ELF-1 (cell line): ENCODE data around the gene PGM2L1.

Experiments used
- DNase-seq: peaks from one replicate; pipeline ENCODE4 v3.0.0-alpha.2; 2016; ENCODE audit warnings: low read depth, low spot score

Gene PGM2L1

DNA sequence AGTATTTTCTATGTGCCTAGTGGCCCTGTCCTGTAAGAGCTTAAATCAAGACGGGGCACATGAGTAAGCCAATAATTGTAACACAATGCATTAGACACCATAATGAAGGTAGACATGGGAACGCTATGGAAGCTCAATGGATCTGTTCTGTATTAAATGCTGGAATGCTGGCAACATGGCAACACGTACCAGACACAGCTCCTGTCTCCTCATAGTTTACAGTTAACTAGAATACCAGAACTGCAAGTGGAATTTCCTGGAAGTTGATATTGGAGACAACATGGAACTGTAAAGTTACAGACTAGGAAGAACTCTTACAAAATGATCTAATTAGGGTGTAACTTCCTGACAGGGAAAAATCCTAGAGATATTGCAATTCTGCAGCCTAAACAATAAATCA, 99.2 kb downstream of the PGM2L1 start:
- DNase-seq, result no peak

DNA sequence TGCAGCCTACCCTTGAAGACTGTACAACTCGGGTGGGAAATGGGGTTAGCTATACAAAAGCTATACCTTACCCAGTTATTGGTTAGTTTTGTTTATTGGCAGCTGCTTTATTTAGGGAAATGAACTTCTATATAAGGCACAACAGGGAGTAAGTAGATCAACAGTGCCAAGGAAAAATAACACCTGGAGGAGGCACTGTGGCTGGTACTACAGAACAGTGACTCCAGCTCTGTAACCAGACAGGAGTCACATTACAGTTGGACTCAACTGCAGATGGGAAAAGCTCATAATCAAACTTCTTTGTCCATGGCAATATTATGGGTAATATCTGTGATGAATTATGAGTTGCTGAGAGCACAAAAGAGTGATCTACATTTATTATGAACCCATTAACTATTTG, 100.7 kb downstream of the PGM2L1 start:
- DNase-seq, result no peak

DNA sequence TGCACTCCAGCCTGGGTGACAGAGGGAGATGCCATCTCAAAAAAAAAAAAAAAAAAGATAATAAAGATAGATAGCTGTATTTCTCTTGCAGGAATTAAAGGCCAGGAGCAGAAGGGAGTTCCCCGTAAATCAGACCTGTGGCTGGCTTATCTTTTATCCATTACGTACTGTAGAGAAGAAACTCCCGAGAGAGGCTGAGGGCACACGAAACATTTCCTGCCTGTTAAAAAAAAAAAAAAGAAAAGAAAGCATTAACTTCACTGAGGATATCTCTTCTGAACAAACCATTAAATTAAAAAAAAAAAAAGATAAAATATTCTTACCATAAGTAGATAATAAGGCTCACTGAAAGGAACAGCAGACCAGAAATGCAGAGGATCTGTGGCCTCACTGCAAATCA, 109.3 kb downstream of the PGM2L1 start:
- no peak for DNase-seq

DNA sequence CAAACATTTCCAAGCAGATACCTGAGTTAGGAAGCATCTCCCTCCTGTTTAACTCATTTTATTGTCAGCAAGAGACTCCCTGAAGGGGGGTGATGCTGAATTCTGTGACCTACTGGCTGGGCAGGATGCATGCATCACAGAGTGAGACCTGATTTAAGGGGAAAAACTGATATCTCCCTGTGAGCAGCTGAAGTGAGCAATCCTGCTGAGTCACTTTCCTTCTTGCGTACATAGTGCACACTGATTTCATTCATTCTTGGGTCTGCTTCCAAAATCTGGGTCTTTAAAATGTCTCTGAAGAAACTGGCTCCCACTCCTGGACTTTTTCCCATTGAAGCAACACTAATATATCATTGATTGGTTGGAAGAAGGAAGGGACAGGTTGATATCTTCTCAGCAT, 110.1 kb downstream of the PGM2L1 start:
- no peak for DNase-seq

DNA sequence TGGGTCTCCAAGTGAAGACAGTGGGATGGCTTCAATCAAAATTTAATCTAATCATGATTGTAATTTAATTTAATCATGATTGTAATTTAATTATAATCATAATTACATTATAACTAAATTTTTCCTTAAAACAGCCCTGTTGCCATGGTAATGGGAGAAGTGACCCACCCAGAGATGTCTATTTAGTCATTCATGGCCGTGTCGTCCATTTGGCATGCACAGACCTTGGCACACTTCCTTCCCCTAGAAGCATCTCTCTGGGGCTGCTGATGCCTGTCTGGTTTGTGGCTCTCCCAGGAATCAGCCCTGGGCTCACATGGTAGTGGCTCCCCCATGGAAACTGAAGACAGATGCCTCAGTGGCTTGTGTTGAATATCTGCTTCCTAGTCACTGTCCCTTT, 113.8 kb downstream of the PGM2L1 start:
- DNase-seq, result no peak

DNA sequence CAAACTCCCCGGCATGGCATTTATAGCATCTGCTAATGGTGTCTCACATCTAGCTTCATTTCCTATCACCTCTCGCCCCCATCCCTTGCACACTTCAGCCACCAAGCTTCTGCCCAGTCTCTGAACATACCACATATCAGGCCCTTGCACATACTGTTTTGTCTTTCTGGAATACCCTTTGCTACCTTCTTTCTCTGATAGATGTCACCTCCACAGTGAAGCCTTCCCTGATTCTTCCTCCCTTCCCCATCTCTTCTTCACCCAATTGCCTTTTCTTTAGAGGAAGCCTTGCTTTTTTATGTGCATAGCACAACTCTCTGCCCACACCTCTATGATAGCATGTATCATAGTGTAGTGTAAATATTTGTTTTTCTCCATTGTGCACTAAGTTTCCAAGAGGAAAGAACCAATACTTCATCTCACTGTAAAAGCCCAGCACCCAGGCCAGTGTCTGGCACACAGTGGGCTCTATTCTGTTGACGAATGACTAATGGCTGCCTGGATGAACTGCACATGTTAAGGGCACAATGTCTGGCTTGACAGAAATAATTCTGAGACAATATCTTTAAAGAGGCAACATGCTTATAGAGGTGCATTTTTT, 114.6 kb downstream of the PGM2L1 start:
- no peak for DNase-seq

DNA sequence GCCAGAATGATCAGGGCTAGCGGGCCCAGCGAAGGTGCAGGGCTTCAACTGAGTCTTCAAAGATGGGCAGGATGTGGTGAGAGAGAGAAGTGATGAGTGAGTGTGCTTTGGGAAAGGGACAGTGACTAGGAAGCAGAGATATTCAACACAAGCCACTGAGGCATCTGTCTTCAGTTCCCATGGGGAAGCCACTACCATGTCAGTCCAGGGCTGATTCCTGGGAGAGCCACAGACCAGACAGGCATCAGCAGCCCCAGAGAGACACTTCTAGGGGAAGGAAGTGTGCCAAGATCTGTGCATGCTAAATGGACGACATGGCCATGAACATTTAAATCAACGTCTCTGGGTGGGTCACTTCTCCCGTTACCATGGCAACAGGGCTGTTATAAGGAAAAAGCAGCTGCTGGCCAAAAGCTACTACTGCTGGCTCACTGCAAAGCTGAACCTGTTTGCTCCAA, 115.3 kb downstream of the PGM2L1 start:
- no peak for DNase-seq

DNA sequence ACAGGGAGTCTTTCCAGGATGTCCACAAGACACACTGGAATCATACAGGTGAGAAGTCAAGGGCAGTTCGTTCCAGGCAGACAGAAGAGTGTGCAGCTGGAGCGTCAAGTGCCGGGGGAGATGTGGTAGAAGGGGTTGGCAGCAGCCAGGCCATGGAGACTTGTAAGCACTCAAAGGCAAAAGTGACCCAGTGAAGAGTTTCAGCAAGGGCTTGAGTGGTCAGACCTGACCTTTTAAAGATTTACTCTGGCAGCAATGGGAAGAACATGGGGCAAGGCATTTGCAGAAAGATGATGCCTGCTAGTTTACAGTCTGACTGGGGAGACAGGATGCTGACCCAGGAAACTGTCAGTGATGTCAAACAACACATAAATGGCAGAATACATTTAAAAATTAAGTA, 115.8 kb downstream of the PGM2L1 start:
- no peak for DNase-seq

DNA sequence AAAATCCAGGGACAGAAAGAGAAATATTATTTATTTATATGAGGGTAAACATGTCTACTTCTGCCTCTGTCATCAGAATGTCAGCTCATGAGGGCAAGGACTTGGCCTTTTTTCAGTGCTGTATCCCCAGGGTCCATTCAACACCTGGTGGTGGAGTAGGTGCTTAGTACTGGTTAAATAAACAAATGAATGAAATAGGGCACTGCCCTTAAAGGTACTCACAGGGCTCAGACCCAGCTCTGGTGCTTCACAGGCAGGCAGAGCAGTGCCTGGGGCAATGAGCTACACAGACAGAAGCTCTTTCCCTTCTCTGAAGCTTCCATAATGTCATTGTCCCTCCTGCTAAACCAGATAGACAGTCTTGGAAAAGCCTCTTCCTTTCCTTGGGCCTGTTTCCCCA, 117.7 kb downstream of the PGM2L1 start:
- no peak for DNase-seq
